ENCODE results near the gene TNNI2.

TNNI2 gene

GRCh38 chr11:1838426-1839144 lies at the start of gene TNNI2:
TSS of gene TNNI2 (plus strand) at chr11:1838981. CDS start at chr11:1839697, 716 bp downstream.
- TF ChIP-seq MAX (IDR thresholded peaks at IDR 0.05) = no peak
- no peak for TF ChIP-seq TAF1 (IDR thresholded peaks at IDR 0.05; ENCODE audit: low read depth)
- TF ChIP-seq RAD21 (IDR thresholded peaks at IDR 0.05; ENCODE audit: low read depth) = no peak
- TF ChIP-seq REST (IDR thresholded peaks at IDR 0.05; ENCODE audit: low read depth) = no peak
- no peak for TF ChIP-seq TEAD4 (IDR thresholded peaks at IDR 0.05)
- TF ChIP-seq FOXM1 (IDR thresholded peaks at IDR 0.05; ENCODE audit: borderline replicate concordance, low read depth) = no peak
- TF ChIP-seq USF1 (IDR thresholded peaks at IDR 0.05) = no peak

GRCh38 chr11:1791912-1792311 lies 46.9 kb upstream of the TNNI2 start:
- TF ChIP-seq EGR1 (IDR thresholded peaks at IDR 0.05) = no peak
- TF ChIP-seq NFIC (IDR thresholded peaks at IDR 0.05) = no peak
- no peak for TF ChIP-seq CEBPB (IDR thresholded peaks at IDR 0.05)
- no peak for TF ChIP-seq ZBTB7A (IDR thresholded peaks at IDR 0.05; ENCODE audit: low read depth)
- TF ChIP-seq RAD21 (IDR thresholded peaks at IDR 0.05; ENCODE audit: low read depth) = no peak
- TF ChIP-seq MAX (IDR thresholded peaks at IDR 0.05) = no peak
- TF ChIP-seq TEAD4 (IDR thresholded peaks at IDR 0.05) = no peak
- no peak for TF ChIP-seq TAF1 (IDR thresholded peaks at IDR 0.05; ENCODE audit: low read depth)
- no peak for TF ChIP-seq FOXM1 (IDR thresholded peaks at IDR 0.05; ENCODE audit: borderline replicate concordance, low read depth)
- TF ChIP-seq TCF12 (IDR thresholded peaks at IDR 0.05; ENCODE audit: low read depth) = no peak
- no peak for TF ChIP-seq EP300 (IDR thresholded peaks at IDR 0.05; ENCODE audit: borderline replicate concordance)
- TF ChIP-seq USF1 (IDR thresholded peaks at IDR 0.05) = no peak
- no peak for TF ChIP-seq YY1 (IDR thresholded peaks at IDR 0.05; ENCODE audit: low read depth)
- no peak for TF ChIP-seq CREB1 (IDR thresholded peaks at IDR 0.05; ENCODE audit: low read depth)
- TF ChIP-seq REST (IDR thresholded peaks at IDR 0.05; ENCODE audit: low read depth) = no peak

- no peak for TF ChIP-seq EP300 (IDR thresholded peaks at IDR 0.05; ENCODE audit: borderline replicate concordance)
These were observed 46.3 kb upstream of the TNNI2 start for GRCh38 chr11:1792461-1792860.

- TF ChIP-seq CEBPB (IDR thresholded peaks at IDR 0.05) = no peak
- no peak for TF ChIP-seq YY1 (IDR thresholded peaks at IDR 0.05; ENCODE audit: low read depth)
- no peak for TF ChIP-seq NFIC (IDR thresholded peaks at IDR 0.05)
- no peak for TF ChIP-seq EP300 (IDR thresholded peaks at IDR 0.05; ENCODE audit: borderline replicate concordance)
- TF ChIP-seq EGR1 (IDR thresholded peaks at IDR 0.05) = no peak
- TF ChIP-seq USF1 (IDR thresholded peaks at IDR 0.05) = no peak
- TF ChIP-seq CREB1 (IDR thresholded peaks at IDR 0.05; ENCODE audit: low read depth) = no peak
- TF ChIP-seq TCF12 (IDR thresholded peaks at IDR 0.05; ENCODE audit: low read depth) = no peak
These were observed 45.7 kb upstream of the TNNI2 start for GRCh38 chr11:1793081-1793480.

- TF ChIP-seq MAX (IDR thresholded peaks at IDR 0.05) (no peak), EGR1 (IDR thresholded peaks at IDR 0.05) (no peak), REST (IDR thresholded peaks at IDR 0.05; ENCODE audit: low read depth) (no peak), EP300 (IDR thresholded peaks at IDR 0.05; ENCODE audit: borderline replicate concordance) (no peak), CEBPB (IDR thresholded peaks at IDR 0.05) (no peak), TEAD4 (IDR thresholded peaks at IDR 0.05) (no peak)
These were observed 42.3 kb upstream of the TNNI2 start for GRCh38 chr11:1796413-1797011.
